ENCODE data around the gene MIPEP. TPM values are rescaled to one million over a fixed set of nuclear protein-coding genes. Genes with fewer than 3 reads are reported as not detected.
"Not testable (repeated sequence)": the region's sequence is repeated elsewhere in the genome, so short reads cannot be mapped to it uniquely, and the experiment has no call there.

Gene MIPEP
- polyA plus RNA-seq, 1 donor from 2014 or later = 9.1 TPM

- TF ChIP-seq SMC3 (conservative IDR thresholded peaks at IDR 0.05; ENCODE audit: poor library complexity) (no peak), REST (IDR thresholded peaks at IDR 0.05; ENCODE audit: borderline replicate concordance) (no peak), TAF1 (IDR thresholded peaks at IDR 0.05; ENCODE audit: low read depth) (no peak), RAD21 (conservative IDR thresholded peaks at IDR 0.05) (no peak), EP300 (conservative IDR thresholded peaks at IDR 0.05; ENCODE audit: poor library complexity, severe bottlenecking) (no peak), MXI1 (conservative IDR thresholded peaks at IDR 0.05; ENCODE audit: poor library complexity, severe bottlenecking) (no peak), POLR2AphosphoS5 (IDR thresholded peaks at IDR 0.05) (no peak), EZH2 (IDR thresholded peaks at IDR 0.05; ENCODE audit: borderline replicate concordance, insufficient read depth, low read length, poor library complexity, severe bottlenecking) (no peak)
- TF ChIP-seq, protein P1, sequence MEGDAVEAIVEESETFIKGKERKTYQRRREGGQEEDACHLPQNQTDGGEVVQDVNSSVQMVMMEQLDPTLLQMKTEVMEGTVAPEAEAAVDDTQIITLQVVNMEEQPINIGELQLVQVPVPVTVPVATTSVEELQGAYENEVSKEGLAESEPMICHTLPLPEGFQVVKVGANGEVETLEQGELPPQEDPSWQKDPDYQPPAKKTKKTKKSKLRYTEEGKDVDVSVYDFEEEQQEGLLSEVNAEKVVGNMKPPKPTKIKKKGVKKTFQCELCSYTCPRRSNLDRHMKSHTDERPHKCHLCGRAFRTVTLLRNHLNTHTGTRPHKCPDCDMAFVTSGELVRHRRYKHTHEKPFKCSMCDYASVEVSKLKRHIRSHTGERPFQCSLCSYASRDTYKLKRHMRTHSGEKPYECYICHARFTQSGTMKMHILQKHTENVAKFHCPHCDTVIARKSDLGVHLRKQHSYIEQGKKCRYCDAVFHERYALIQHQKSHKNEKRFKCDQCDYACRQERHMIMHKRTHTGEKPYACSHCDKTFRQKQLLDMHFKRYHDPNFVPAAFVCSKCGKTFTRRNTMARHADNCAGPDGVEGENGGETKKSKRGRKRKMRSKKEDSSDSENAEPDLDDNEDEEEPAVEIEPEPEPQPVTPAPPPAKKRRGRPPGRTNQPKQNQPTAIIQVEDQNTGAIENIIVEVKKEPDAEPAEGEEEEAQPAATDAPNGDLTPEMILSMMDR (IDR thresholded peaks at IDR 0.05; ENCODE audit: poor library complexity, severe bottlenecking) = no peak
- H3K4me2 ChIP-seq (ENCODE audit: low read length) = no peak overlapping the region
Observed at GRCh38 chr13:23899555-23899954, 10.4 kb upstream of the MIPEP start.

DNA sequence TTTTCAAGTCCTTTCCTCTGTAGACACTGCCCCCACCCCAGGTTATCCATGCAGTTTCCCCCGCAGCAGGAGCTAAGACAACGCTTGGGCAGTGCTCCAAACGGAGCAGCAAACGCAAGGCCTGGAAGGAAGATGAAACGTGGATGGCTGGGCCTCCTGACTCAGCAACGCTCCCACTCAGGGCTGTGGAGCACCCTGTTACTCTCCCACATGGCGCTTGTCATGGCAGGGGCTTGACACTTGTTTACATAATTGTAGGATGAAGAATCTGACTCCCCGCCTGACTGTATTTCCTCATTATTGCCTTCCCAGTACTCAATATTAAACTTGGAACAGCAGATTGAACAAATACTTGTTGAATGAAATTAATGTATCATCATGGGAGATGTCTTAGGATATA, 8.9 kb upstream of the MIPEP start:
- H3K4me3 ChIP-seq (ENCODE audit: low read length) = no peak overlapping the region
- no peak overlapping the region for H3K27ac ChIP-seq (ENCODE audit: low read length)
- no peaks in the 10 kb centered on the region for H3K79me2 ChIP-seq (replicated peaks; ENCODE audit: insufficient read depth, low read length)
- H3K9ac ChIP-seq (ENCODE audit: low read length) = no peak overlapping the region
- H3F3A ChIP-seq (ENCODE audit: insufficient read depth, low read length, poor library complexity, severe bottlenecking) = no peaks in the 10 kb centered on the region
- H3K27me3 ChIP-seq (ENCODE audit: insufficient read depth, low read depth, low read length) = peaks cover 9% of the 10 kb centered on the region
- H3K36me3 ChIP-seq (ENCODE audit: insufficient read depth, low read length) = no peaks in the 10 kb centered on the region
- no peaks in the 10 kb centered on the region for H4K20me1 ChIP-seq (ENCODE audit: insufficient read depth)
- TF ChIP-seq SMC3 (conservative IDR thresholded peaks at IDR 0.05; ENCODE audit: poor library complexity) = no peak
- TF ChIP-seq, protein P1 (IDR thresholded peaks at IDR 0.05; ENCODE audit: poor library complexity, severe bottlenecking) = no peak
- TF ChIP-seq EZH2 (IDR thresholded peaks at IDR 0.05; ENCODE audit: borderline replicate concordance, insufficient read depth, low read length, poor library complexity, severe bottlenecking) = no peak
- no peak for TF ChIP-seq TAF1 (IDR thresholded peaks at IDR 0.05; ENCODE audit: low read depth)
- no peak for TF ChIP-seq MXI1 (conservative IDR thresholded peaks at IDR 0.05; ENCODE audit: poor library complexity, severe bottlenecking)
- no peak for TF ChIP-seq POLR2AphosphoS5 (IDR thresholded peaks at IDR 0.05)
- TF ChIP-seq REST (IDR thresholded peaks at IDR 0.05; ENCODE audit: borderline replicate concordance) = no peak
- TF ChIP-seq EP300 (conservative IDR thresholded peaks at IDR 0.05; ENCODE audit: poor library complexity, severe bottlenecking) = no peak
- no peak for TF ChIP-seq RAD21 (conservative IDR thresholded peaks at IDR 0.05)
- H3K4me2 ChIP-seq (ENCODE audit: low read length) = no peak overlapping the region
- H2AFZ ChIP-seq (ENCODE audit: low read depth, low read length) = no peak overlapping the region
- no peaks in the 10 kb centered on the region for H3K9me2 ChIP-seq (ENCODE audit: insufficient read depth, low read length)
- no peaks in the 10 kb centered on the region for H3K9me3 ChIP-seq (ENCODE audit: low read length)

More at GRCh38 chr13:23899555-23899954, 10.4 kb upstream of the MIPEP start:
- Histone ChIP-seq H3K79me2 (replicated peaks; ENCODE audit: insufficient read depth, low read length) (no peaks in the 10 kb centered on the region), H3K9me3 (ENCODE audit: low read length) (no peaks in the 10 kb centered on the region), H3K9me2 (ENCODE audit: insufficient read depth, low read length) (no peaks in the 10 kb centered on the region), H3K9ac (ENCODE audit: low read length) (no peak overlapping the region), H2AFZ (ENCODE audit: low read depth, low read length) (no peak overlapping the region), H3K4me3 (ENCODE audit: low read length) (no peak overlapping the region), H3K27ac (ENCODE audit: low read length) (no peak overlapping the region), H3F3A (ENCODE audit: insufficient read depth, low read length, poor library complexity, severe bottlenecking) (no peaks in the 10 kb centered on the region), H4K20me1 (ENCODE audit: insufficient read depth) (no peaks in the 10 kb centered on the region), H3K36me3 (ENCODE audit: insufficient read depth, low read length) (no peaks in the 10 kb centered on the region), H3K27me3 (ENCODE audit: insufficient read depth, low read depth, low read length) (peaks cover 17% of the 10 kb centered on the region)

DNA sequence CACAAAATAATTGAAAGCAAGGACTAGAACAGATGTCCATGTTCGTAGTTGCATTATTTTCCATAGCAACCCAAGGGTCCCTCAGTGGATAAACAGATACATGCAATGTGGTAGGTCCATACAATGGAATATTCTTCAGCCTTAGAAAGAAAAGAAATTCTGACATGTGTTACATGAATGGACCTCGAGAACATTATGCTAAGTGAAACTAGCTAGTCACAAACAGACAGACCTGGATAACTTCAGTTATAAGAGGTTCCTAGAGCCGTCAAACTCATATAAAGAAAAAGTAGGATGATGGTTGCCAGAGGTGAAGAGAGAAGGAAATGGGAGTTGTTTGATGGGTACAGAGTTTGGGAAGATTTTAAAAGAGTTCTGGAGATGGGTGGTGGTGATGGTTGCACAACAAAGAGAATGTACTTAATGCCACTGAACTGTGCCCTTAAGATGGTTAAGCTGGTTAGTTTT, 8.3 kb upstream of the MIPEP start, which contains the start of gene C1QTNF9B:
Gene C1QTNF9B (minus strand): TSS at position 51 of the 468 bp plus-strand sequence.
- H3F3A ChIP-seq (ENCODE audit: insufficient read depth, low read length, poor library complexity, severe bottlenecking); H3K4me3 ChIP-seq (ENCODE audit: low read length): not testable (repeated sequence)

More for the DNA sequence above, 8.3 kb upstream of the MIPEP start, which contains the start of gene C1QTNF9B:
- not testable (repeated sequence) for H3K4me2 ChIP-seq (ENCODE audit: low read length); H3K9ac ChIP-seq (ENCODE audit: low read length); H3K79me2 ChIP-seq (replicated peaks; ENCODE audit: insufficient read depth, low read length); H3K36me3 ChIP-seq (ENCODE audit: insufficient read depth, low read length); H4K20me1 ChIP-seq (ENCODE audit: insufficient read depth); H3K9me3 ChIP-seq (ENCODE audit: low read length); H3K27ac ChIP-seq (ENCODE audit: low read length); H2AFZ ChIP-seq (ENCODE audit: low read depth, low read length); H3K27me3 ChIP-seq (ENCODE audit: insufficient read depth, low read depth, low read length); H3K9me2 ChIP-seq (ENCODE audit: insufficient read depth, low read length)

All from neural cell (in vitro differentiated cells).